ENCODE data around the gene EPS8L3. TPM values are rescaled to one million over a fixed set of nuclear protein-coding genes. Genes with fewer than 3 reads are reported as not detected.
A peak's percentile ranks its signal among the peaks of the same experiment; 100 is the strongest.

Gene EPS8L3
- total RNA-seq, 1 donor from 2014 or later: not detected

- peaks cover 16% of the 10 kb centered on the region for H3K4me1 Mint-ChIP-seq
- no peaks in the 10 kb centered on the region for H3K36me3 Mint-ChIP-seq (ENCODE audit: low read depth)
- TF ChIP-seq, protein P1, sequence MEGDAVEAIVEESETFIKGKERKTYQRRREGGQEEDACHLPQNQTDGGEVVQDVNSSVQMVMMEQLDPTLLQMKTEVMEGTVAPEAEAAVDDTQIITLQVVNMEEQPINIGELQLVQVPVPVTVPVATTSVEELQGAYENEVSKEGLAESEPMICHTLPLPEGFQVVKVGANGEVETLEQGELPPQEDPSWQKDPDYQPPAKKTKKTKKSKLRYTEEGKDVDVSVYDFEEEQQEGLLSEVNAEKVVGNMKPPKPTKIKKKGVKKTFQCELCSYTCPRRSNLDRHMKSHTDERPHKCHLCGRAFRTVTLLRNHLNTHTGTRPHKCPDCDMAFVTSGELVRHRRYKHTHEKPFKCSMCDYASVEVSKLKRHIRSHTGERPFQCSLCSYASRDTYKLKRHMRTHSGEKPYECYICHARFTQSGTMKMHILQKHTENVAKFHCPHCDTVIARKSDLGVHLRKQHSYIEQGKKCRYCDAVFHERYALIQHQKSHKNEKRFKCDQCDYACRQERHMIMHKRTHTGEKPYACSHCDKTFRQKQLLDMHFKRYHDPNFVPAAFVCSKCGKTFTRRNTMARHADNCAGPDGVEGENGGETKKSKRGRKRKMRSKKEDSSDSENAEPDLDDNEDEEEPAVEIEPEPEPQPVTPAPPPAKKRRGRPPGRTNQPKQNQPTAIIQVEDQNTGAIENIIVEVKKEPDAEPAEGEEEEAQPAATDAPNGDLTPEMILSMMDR (conservative IDR thresholded peaks at IDR 0.05): no peak
- DNase-seq (ENCODE audit: low read depth, low spot score): no peak
- H3K4me3 Mint-ChIP-seq: no peak overlapping the region
- no peak overlapping the region for H3K27ac Mint-ChIP-seq (ENCODE audit: unreplicated experiment)
- peaks cover 4% of the 10 kb centered on the region for H3K9me3 Mint-ChIP-seq
- H3K27me3 Mint-ChIP-seq (ENCODE audit: low read depth): peaks cover 3% of the 10 kb centered on the region
Observed at GRCh38 chr1:109777980-109778625, 14.4 kb upstream of the EPS8L3 start.

- Mint-ChIP-seq H3K4me1 (peaks cover 16% of the 10 kb centered on the region), H3K36me3 (ENCODE audit: low read depth) (no peaks in the 10 kb centered on the region), H3K27me3 (ENCODE audit: low read depth) (peaks cover 3% of the 10 kb centered on the region), H3K9me3 (peaks cover 4% of the 10 kb centered on the region), H3K27ac (ENCODE audit: unreplicated experiment) (peak overlapping the region; percentile 86), H3K4me3 (no peak overlapping the region)
- TF ChIP-seq, protein P1 (conservative IDR thresholded peaks at IDR 0.05): no peak
- DNase-seq (ENCODE audit: low read depth, low spot score): no peak
Observed at GRCh38 chr1:109777436-109777835, 13.7 kb upstream of the EPS8L3 start.

GRCh38 chr1:109776911-109777310 is 13.2 kb upstream of the EPS8L3 start:
- Mint-ChIP-seq H3K9me3 (peaks cover 4% of the 10 kb centered on the region), H3K4me1 (peaks cover 16% of the 10 kb centered on the region), H3K27ac (ENCODE audit: unreplicated experiment) (no peak overlapping the region), H3K27me3 (ENCODE audit: low read depth) (peaks cover 3% of the 10 kb centered on the region), H3K36me3 (ENCODE audit: low read depth) (no peaks in the 10 kb centered on the region), H3K4me3 (no peak overlapping the region)
- DNase-seq (ENCODE audit: low read depth, low spot score): peak; percentile 82
- TF ChIP-seq, protein P1 (conservative IDR thresholded peaks at IDR 0.05): peak; percentile 98

GRCh38 chr1:109776206-109776835 is 12.6 kb upstream of the EPS8L3 start:
- peaks cover 18% of the 10 kb centered on the region for H3K4me1 Mint-ChIP-seq
- H3K27ac Mint-ChIP-seq (ENCODE audit: unreplicated experiment): no peak overlapping the region
- TF ChIP-seq, protein P1 (conservative IDR thresholded peaks at IDR 0.05): no peak
- no peaks in the 10 kb centered on the region for H3K36me3 Mint-ChIP-seq (ENCODE audit: low read depth)
- no peak overlapping the region for H3K4me3 Mint-ChIP-seq
- DNase-seq (ENCODE audit: low read depth, low spot score): no peak
- H3K9me3 Mint-ChIP-seq: peaks cover 4% of the 10 kb centered on the region
- peaks cover 3% of the 10 kb centered on the region for H3K27me3 Mint-ChIP-seq (ENCODE audit: low read depth)

DNA sequence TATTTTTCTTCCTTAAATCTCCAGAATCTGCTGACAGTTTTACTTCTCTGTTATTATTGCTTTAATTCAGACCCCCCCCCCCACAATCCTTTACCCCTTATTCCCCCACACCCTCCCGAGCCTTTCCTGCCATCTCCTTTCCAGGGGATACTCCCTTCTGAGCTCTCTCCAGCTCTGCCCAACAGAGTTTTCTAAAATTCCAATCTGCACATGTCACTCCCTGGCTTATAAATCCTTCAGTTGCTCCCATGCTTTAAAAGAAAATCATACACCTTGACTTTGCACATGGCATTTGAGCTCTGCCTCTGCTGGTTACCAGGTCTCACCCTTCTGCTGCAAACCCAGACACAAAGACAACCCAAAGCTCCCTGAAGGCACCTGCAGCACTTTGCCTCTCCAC is 11.7 kb upstream of the EPS8L3 start:
- peaks cover under 1% of the 10 kb centered on the region for H3K9me3 Mint-ChIP-seq
- peaks cover 3% of the 10 kb centered on the region for H3K27me3 Mint-ChIP-seq (ENCODE audit: low read depth)
- no peak overlapping the region for H3K27ac Mint-ChIP-seq (ENCODE audit: unreplicated experiment)
- no peak for DNase-seq (ENCODE audit: low read depth, low spot score)
- H3K36me3 Mint-ChIP-seq (ENCODE audit: low read depth): no peaks in the 10 kb centered on the region
- peaks cover 23% of the 10 kb centered on the region for H3K4me1 Mint-ChIP-seq
- H3K4me3 Mint-ChIP-seq: no peak overlapping the region
- TF ChIP-seq, protein P1 (conservative IDR thresholded peaks at IDR 0.05): no peak

Measured in neural crest cell (in vitro differentiated cells).